Activated CD4-positive, CD25-positive, alpha-beta regulatory T cell treated with anti-CD3 and anti-CD28 coated beads, Interleukin-2, amount 50 U/mL, for 24 hours (primary cell): Measurements from ENCODE around the gene PAPPA.

Experiments
- ATAC-seq, 2 donors: fragments of 150-1000 bp; cut with Tn5 transposase; one replicate each; pipeline ENCODE4 v1.10.0; 2021; ENCODE audit warnings: mild to moderate bottlenecking in 1 of 2, moderate library complexity in 1 of 2

The PAPPA gene

GRCh38 chr9:116187570-116188170 lies 34.1 kb downstream of the PAPPA start:
- ATAC-seq = no peak

GRCh38 chr9:116189683-116190082 lies 36.1 kb downstream of the PAPPA start:
- ATAC-seq = no peak

GRCh38 chr9:116190637-116191396 lies 37.2 kb downstream of the PAPPA start:
- ATAC-seq = no peak

- ATAC-seq = no peak
Measured at GRCh38 chr9:116191576-116192415, 38.2 kb downstream of the PAPPA start.

- no peak for ATAC-seq
Measured at GRCh38 chr9:116193636-116194035, 40.0 kb downstream of the PAPPA start.

- ATAC-seq = no peak
Measured at GRCh38 chr9:116196806-116197205, 43.2 kb downstream of the PAPPA start.

GRCh38 chr9:116198344-116198743 lies 44.8 kb downstream of the PAPPA start:
- ATAC-seq = no peak

GRCh38 chr9:116202219-116202912 lies 48.8 kb downstream of the PAPPA start:
- no peak for ATAC-seq

- ATAC-seq = no peak
Measured at GRCh38 chr9:116204252-116204882, 50.8 kb downstream of the PAPPA start.

- no peak for ATAC-seq
Measured at GRCh38 chr9:116207371-116208111, 54.0 kb downstream of the PAPPA start.

GRCh38 chr9:116208417-116209232 lies 55.0 kb downstream of the PAPPA start:
- no peak for ATAC-seq

- no peak for ATAC-seq
Measured at GRCh38 chr9:116209414-116210116, 56.0 kb downstream of the PAPPA start.

- ATAC-seq = no peak
Measured at GRCh38 chr9:116212986-116213692, 59.5 kb downstream of the PAPPA start.

GRCh38 chr9:116213693-116214047 lies 60.1 kb downstream of the PAPPA start:
- ATAC-seq = no peak

GRCh38 chr9:116218399-116218798 lies 64.8 kb downstream of the PAPPA start:
- no peak for ATAC-seq

GRCh38 chr9:116219686-116220085 lies 66.1 kb downstream of the PAPPA start:
- no peak for ATAC-seq

GRCh38 chr9:116223926-116224325 lies 70.3 kb downstream of the PAPPA start:
- no peak for ATAC-seq

- ATAC-seq = no peak
Measured at GRCh38 chr9:116230051-116230632, 76.6 kb downstream of the PAPPA start.
